DND-41 (cell line): Measurements from ENCODE around the gene ID1.
"Not testable (repeated sequence)": the region's sequence is repeated elsewhere in the genome, so short reads cannot be mapped to it uniquely, and the experiment has no call there.

Source experiments
- ATAC-seq: fragments of 200-7000 bp; cut with Tn5 transposase; 3 replicates; pipeline ENCODE4 v1.9.1; 2021; ENCODE audit warnings: low read depth; ENCODE audit not compliant: insufficient read depth
- DNase-seq: peaks from one replicate; pipeline ENCODE4 v3.0.0-alpha.2; 2020
- H2AFZ ChIP-seq: 2 replicates; pipeline ENCODE4 v1.6.0; 2012; ENCODE audit warnings: low read depth, low read length
- H3K27ac ChIP-seq: 2 replicates; pipeline ENCODE4 v1.5.1; 2012; ENCODE audit warnings: low read length, inconsistent platforms
- H3K27me3 ChIP-seq: fragments of 200-600 bp; sonication (generic); 2 replicates; pipeline ENCODE4 v1.6.0; 2012; ENCODE audit warnings: low read length, mild to moderate bottlenecking, inconsistent platforms; ENCODE audit not compliant: insufficient read depth, poor library complexity
- H3K36me3 ChIP-seq: 2 replicates; pipeline ENCODE4 v1.5.1; 2012; ENCODE audit warnings: low read length, inconsistent platforms; ENCODE audit not compliant: insufficient read depth
- H3K4me1 ChIP-seq: 2 replicates; pipeline ENCODE4 v1.5.1; 2012; ENCODE audit warnings: mild to moderate bottlenecking, low read length; ENCODE audit not compliant: insufficient read depth
- H3K4me2 ChIP-seq: 2 replicates; pipeline ENCODE4 v1.6.0; 2012; ENCODE audit warnings: mild to moderate bottlenecking, moderate library complexity, low read length, inconsistent platforms; ENCODE audit not compliant: insufficient read depth
- H3K4me3 ChIP-seq, 2 experiments: fragments of 200-600 bp in 1 of 2; shearing (Covaris generic) in 1 of 2; 2 replicates each; pipeline ENCODE4 v1.5.1; 2012 to 2016; ENCODE audit warnings: inconsistent platforms in 2 of 2, low read length in 2 of 2, mild to moderate bottlenecking in 2 of 2, low read depth in 1 of 2, moderate library complexity in 1 of 2
- H3K79me2 ChIP-seq: 2 replicates; pipeline ENCODE4 v1.6.0; 2012; ENCODE audit warnings: low read length, inconsistent platforms; ENCODE audit not compliant: insufficient read depth
- H3K9ac ChIP-seq: 2 replicates; pipeline ENCODE4 v1.6.0; 2012; ENCODE audit warnings: low read depth, mild to moderate bottlenecking, inconsistent platforms, low read length, moderate library complexity
- H3K9me3 ChIP-seq: 2 replicates; pipeline ENCODE4 v1.5.1; 2012; ENCODE audit warnings: low read length, moderate library complexity, mild to moderate bottlenecking, inconsistent platforms; ENCODE audit not compliant: insufficient read depth, severe bottlenecking
- H4K20me1 ChIP-seq: 2 replicates; pipeline ENCODE4 v1.6.0; 2012; ENCODE audit warnings: low read length; ENCODE audit not compliant: insufficient read depth
- EZH2 ChIP-seq: IDR thresholded peaks from 3 replicates; pipeline ENCODE4 v1.6.1; 2012; ENCODE audit warnings: borderline replicate concordance, low read depth, mild to moderate bottlenecking, moderate library complexity, low read length, inconsistent platforms; ENCODE audit not compliant: severe bottlenecking
- TF ChIP-seq, protein P1 (sequence below): IDR thresholded peaks from 2 replicates; pipeline ENCODE4 v1.5.1; 2012; ENCODE audit warnings: borderline replicate concordance, low read length, moderate library complexity, mild to moderate bottlenecking; ENCODE audit not compliant: poor library complexity, severe bottlenecking; ENCODE audit errors: extremely low read depth

ID1 gene

GRCh38 chr20:31620246-31620645, 15.2 kb downstream of the ID1 start:
- no peaks in the 10 kb centered on the region for H3K9me3 ChIP-seq
- DNase-seq, result no peak
- no peak overlapping the region for H3K4me3 ChIP-seq
- ATAC-seq, result no peak
- no peaks in the 10 kb centered on the region for H4K20me1 ChIP-seq
- no peak overlapping the region for H3K9ac ChIP-seq
- TF ChIP-seq, protein P1, sequence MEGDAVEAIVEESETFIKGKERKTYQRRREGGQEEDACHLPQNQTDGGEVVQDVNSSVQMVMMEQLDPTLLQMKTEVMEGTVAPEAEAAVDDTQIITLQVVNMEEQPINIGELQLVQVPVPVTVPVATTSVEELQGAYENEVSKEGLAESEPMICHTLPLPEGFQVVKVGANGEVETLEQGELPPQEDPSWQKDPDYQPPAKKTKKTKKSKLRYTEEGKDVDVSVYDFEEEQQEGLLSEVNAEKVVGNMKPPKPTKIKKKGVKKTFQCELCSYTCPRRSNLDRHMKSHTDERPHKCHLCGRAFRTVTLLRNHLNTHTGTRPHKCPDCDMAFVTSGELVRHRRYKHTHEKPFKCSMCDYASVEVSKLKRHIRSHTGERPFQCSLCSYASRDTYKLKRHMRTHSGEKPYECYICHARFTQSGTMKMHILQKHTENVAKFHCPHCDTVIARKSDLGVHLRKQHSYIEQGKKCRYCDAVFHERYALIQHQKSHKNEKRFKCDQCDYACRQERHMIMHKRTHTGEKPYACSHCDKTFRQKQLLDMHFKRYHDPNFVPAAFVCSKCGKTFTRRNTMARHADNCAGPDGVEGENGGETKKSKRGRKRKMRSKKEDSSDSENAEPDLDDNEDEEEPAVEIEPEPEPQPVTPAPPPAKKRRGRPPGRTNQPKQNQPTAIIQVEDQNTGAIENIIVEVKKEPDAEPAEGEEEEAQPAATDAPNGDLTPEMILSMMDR, result no peak
- TF ChIP-seq EZH2, result no peak
- no peaks in the 10 kb centered on the region for H3K36me3 ChIP-seq
- H3K27me3 ChIP-seq, result no peaks in the 10 kb centered on the region
- H3K4me2 ChIP-seq, result no peak overlapping the region
- no peaks in the 10 kb centered on the region for H3K79me2 ChIP-seq
- no peak overlapping the region for H2AFZ ChIP-seq
- H3K27ac ChIP-seq, result no peak overlapping the region
- peaks cover 5% of the 10 kb centered on the region for H3K4me1 ChIP-seq

DNA sequence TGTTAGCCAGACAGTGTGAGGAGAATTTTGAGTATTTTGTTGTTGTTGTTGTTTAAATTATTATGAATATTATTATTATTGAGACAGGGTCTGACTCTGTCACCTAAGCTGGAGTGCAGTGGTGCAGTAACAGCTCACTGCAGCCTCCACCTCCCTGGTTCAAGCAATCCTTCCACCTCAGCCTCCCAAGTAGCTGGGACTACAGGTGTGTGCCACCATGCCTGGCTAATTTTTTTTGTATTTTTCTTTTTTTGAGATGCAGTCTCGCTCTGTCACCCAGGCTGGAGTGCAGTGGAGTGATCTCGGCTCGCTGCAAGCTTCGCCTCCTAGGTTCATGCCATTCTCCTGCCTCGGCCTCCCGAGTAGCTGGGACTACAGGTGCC, 18.0 kb downstream of the ID1 start:
- H3K9ac ChIP-seq, H4K20me1 ChIP-seq, H3K9me3 ChIP-seq, H3K27ac ChIP-seq, H3K4me2 ChIP-seq, H3K4me3 ChIP-seq, H2AFZ ChIP-seq, H3K36me3 ChIP-seq, H3K27me3 ChIP-seq, ATAC-seq, H3K79me2 ChIP-seq, DNase-seq, H3K4me1 ChIP-seq: not testable (repeated sequence)

GRCh38 chr20:31626534-31626933, 21.4 kb downstream of the ID1 start:
- ATAC-seq, H3K27ac ChIP-seq, H3K9ac ChIP-seq, H2AFZ ChIP-seq, H3K79me2 ChIP-seq, H3K4me3 ChIP-seq, DNase-seq, H3K4me2 ChIP-seq, H4K20me1 ChIP-seq, H3K4me1 ChIP-seq, H3K9me3 ChIP-seq, H3K36me3 ChIP-seq, H3K27me3 ChIP-seq: not testable (repeated sequence)

- not testable (repeated sequence) for H3K79me2 ChIP-seq, H3K27me3 ChIP-seq, H4K20me1 ChIP-seq, H3K4me2 ChIP-seq, H3K9ac ChIP-seq, H3K9me3 ChIP-seq, ATAC-seq, DNase-seq, H3K36me3 ChIP-seq, H2AFZ ChIP-seq, H3K4me3 ChIP-seq, H3K4me1 ChIP-seq, H3K27ac ChIP-seq
These were observed 23.0 kb downstream of the ID1 start for GRCh38 chr20:31628057-31628456.

DNA sequence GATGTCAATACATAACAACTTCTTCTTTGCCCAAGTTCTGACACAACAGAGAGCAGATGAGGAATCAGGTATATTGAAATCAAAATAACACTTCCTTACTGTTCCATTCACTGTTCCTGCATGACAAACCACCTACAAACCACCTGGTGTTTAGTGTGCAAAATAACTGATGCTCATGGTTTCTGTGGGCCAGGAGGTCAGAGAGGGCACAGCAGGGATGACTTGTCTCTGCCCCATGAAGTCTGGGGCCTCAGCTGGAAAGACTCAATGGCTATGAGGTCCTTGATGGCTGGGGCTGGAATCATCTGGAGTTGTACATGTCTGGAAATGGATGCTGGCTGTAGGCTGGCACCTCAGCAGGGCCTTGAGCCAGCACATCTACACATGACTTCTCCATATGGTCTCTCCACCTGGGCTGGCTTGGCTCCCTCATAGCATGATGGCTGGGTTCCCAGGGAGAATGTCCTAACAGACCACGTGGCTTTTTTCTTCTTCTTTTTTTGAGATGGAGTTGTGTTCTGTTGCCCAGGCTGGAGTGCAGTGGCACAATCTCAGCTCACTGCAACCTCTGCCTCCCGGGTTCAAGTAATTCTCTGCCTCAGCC, 25.2 kb downstream of the ID1 start:
- Histone ChIP-seq H3K27me3 (no peaks in the 10 kb centered on the region), H3K9me3 (no peaks in the 10 kb centered on the region), H3K79me2 (no peaks in the 10 kb centered on the region), H3K4me1 (peaks cover 4% of the 10 kb centered on the region), H3K4me3 (no peak overlapping the region), H4K20me1 (no peaks in the 10 kb centered on the region), H3K36me3 (no peaks in the 10 kb centered on the region), H3K4me2 (no peak overlapping the region), H2AFZ (0 out of 2 replicates have a peak overlapping the region, but pooled peaks have one; percentile 1), H3K27ac (no peak overlapping the region), H3K9ac (no peak overlapping the region)
- DNase-seq (no peak), ATAC-seq (no peak)
- no peak for TF ChIP-seq EZH2
- TF ChIP-seq, protein P1, result no peak
